ENCODE measurements around the gene TAF4. TPM values are rescaled to one million over a fixed set of nuclear protein-coding genes. Genes with fewer than 3 reads are reported as not detected.
"Not testable (repeated sequence)": the region's sequence is repeated elsewhere in the genome, so short reads cannot be mapped to it uniquely, and the experiment has no call there.

TAF4 gene
- total RNA-seq, 1 donor from 2014 or later, result 3.6 TPM

GRCh38 chr20:61958773-61959700 lies 106.6 kb downstream of the TAF4 start:
- no peak for DNase-seq

DNA sequence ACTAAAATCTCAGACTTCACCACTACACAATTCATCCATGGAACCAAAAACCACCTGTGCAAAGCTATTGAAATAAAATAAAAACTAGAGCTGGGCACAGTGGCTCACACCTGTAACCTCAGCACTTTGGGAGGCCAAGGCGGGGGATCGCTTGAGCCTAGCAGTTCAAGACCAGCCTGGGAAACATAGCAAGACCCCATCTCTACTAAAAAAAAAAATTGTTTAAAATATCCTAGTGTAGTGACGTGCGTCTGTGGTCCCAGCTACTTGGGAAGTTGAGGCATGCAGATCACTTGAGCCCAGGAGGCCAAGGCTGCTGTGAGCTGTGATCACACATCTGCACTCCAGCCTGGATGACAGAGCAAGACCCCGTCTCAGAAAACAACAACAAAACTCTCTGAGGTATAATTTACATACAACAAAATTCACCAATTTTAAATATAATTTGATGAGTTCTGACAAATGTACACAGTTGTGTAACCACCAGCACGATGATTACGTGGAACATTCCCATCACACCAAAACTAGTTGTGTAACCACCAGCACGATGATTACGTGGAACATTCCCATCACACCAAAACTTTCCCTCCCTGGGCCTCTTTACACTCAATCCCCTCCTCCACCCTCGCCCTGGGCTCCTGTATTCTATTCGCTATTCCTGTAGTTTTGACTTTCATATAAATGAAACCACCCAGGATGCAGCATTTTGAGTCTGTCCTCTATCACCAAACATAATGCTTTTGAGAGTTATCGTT lies 107.5 kb downstream of the TAF4 start:
- DNase-seq, result no peak

DNA sequence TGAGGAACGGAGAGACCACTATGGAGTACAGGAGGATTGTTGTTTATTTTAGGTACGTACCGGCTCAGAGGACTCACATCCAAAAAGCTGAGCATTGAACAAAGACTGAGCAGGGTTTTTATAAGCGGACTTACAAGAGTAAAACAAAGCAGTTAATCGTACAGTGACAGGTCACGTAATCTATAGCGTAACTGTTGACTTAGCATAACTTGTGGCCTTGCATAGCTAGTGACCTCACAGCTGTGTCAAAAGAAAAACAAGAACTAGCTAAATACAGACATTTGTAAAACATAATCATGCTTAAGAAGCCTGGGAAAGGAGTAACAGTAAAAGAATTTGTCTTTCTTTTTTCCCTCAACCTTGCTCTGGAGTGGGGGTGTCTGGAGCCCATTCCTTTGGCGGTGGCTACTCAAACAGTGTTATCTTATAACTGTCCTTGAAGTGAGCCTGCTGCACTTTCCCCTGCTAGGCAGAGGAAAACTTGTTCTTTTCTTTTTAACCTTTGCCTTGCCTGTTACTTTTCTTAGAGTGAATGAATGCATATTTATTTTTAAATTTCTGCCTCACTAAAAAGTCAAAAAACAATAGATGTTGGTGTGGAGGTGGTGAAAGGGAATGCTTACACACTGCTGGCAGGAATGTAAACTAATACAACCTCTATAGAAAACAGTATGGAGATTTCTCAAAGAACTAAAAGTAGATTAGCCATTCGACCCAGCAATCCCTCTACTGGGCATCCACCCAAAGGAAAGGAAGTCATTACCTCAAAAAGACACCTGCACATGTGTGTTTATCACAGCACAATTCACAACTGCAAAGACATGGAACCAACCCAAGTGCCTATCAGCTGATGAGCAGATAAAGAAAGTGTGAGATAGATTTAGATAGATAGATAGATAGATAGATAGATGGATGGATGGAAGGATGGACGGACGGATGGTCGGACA lies 109.0 kb downstream of the TAF4 start:
- DNase-seq, result no peak

DNA sequence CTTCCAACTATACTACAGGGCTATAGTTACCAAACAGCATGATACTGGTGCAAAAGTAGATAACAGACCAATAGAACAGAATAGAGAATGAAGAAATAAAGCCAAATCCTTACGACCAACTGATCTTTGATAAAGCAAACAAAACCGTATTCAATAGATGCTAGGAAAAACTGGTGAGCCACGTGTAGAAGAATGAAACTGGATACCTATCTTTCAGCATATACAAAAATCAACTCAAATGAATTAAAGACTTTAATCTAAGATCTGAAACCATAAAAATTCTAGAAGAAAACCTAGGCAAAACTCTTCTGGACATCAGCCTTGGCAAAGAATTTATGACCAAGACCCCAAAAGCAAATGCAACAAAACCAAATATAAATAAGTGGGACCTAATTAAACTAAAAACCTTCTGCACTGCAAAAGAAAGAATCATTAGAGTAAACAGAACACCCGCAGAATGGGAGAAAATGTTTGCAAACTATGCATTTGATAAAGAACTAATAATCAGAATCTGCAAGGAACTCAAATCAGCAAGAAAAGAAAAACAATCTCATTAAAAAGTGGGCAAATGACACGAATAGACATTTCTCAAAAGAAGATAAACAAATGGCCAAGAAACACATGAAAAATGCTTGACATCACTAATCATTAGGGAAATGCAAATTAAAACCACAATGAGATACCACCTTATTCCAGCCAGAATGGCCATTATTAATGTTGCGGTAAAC lies 109.8 kb downstream of the TAF4 start:
- no peak for DNase-seq

DNA sequence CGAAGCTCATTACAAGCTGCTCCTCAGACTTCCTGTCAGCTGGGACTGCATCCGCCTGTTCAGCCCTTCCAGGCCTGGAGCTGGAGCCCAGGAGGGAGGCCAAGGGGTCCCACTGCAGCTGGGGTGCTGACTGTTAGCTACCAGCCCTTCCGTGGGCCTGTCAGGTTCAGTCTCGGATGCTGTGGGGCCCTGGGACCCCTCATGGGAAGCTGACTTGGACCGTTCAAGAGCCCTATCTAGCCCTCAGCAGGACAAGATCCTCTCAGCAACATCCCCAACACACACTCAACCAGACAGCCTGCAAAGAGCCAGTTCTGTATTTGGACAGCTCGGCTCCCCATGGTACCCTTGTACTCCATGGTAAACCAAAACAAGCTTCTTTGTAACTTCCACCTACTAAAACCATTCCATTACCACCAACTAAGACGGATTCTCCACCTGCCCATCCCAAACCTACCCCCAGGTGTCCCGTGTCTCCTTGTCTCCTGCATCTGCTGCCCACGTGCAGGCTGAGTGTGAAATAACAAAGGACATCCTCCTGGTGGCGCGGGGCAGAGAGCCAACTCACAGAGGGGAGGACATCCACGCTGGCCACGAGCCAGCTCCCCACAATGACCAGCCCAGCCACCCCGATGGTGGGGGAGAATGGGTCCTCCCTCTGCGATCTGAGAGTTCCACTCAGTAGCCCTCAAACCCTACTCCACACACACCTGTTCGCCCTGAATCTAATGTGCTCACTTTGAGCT lies 111.2 kb downstream of the TAF4 start:
- no peak for DNase-seq

DNA sequence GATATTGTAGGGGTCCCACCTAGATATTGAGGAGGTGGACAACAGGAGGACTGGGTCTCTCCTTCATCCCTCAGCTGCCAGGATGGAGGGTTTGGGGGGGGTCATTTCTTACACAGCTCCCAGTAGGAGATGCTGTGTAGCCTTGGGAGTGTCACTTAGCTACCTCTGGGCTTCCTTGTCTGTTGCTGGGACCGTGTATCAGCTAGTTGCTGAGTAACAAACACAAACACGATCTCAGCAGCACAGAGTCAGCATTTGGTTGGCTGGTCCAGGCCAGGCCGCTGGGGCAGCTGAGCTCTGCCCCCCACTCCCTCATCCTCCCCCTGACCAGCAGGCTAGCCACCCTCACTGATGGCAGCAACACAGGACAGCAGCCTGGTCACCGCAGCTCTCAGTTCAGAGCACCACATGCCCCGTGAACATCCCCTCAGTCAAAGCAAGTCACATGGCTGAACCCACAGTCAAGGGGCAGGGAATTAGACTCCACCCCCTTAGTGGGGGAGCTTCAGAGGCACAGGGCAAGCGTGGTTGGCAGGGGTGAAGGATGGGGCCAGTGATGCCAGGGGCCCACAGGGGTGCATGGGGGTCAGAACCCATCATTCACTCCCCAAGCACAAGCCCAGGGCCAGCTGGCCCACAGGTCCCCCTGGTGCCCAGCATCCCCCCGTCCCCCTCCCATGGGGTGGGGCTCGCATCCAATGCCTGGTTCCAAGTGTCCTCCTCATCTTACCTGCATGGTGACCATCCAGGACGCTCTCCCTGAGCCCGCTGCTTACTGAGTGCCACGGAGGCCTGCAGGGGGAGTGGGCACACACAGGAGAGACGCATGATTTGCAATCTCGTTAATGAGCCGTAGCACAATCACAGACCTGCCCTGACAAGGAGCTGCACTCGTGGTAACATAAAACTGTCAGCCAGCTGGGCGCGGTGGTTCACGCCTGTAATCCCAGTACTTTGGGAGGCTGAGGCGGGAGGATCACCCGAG lies 112.4 kb downstream of the TAF4 start:
- no peak for DNase-seq

DNA sequence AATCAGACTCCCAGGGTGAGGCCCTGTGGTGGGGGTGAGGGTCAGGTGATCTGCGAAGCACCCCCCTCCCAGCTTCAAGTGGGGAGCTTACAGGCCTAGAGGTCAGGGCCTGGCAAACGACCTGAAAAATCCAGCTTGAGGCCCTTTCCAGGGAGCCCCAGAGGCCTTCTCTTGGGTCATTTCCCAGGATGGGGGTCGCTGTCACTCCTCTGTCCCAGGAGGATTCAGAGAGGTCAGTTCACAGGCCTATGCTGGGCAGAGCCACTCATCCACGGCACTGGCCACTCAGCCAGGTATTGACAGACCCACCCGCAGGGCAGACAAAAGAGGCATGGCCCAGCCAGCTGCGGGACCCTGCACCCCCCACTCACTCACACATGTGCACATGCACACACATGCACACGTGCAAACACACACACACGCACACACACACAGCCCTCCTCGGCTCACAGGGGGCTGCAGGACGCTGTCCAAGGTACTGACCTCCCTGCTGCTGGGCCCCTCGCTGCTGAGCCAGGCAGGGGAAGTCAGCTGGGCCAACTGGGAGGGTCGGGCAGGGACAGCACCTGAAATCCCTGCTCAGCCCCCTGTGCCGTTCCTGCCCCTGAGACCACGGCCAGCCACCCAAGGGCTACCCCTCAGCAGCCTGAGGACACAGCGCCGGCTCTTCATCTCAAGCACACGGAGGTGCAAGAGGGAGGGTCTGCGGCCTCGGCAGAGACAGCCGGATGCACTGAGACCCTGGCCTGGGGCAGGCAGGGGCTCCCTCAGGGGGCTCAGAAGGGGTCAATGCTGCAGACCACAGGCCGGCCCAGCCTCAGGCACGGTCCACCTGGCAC lies 113.8 kb downstream of the TAF4 start:
- DNase-seq, result peak; percentile 35

- no peak for DNase-seq
Measured at GRCh38 chr20:61950641-61951071, 115.0 kb downstream of the TAF4 start.

GRCh38 chr20:61949714-61950640 lies 115.7 kb downstream of the TAF4 start:
- DNase-seq, result no peak

- DNase-seq, result no peak
Measured at GRCh38 chr20:61949363-61949713, 116.3 kb downstream of the TAF4 start.

GRCh38 chr20:61948586-61949362 lies 116.9 kb downstream of the TAF4 start:
- no peak for DNase-seq

- DNase-seq, result not testable (repeated sequence)
Measured at GRCh38 chr20:61948056-61948455, 117.6 kb downstream of the TAF4 start.

- not testable (repeated sequence) for DNase-seq
Measured at GRCh38 chr20:61945495-61945894, 120.2 kb downstream of the TAF4 start.

GRCh38 chr20:61944967-61945366 lies 120.7 kb downstream of the TAF4 start:
- DNase-seq, result not testable (repeated sequence)

GRCh38 chr20:61942526-61942925 lies 123.2 kb downstream of the TAF4 start:
- no peak for DNase-seq

DNA sequence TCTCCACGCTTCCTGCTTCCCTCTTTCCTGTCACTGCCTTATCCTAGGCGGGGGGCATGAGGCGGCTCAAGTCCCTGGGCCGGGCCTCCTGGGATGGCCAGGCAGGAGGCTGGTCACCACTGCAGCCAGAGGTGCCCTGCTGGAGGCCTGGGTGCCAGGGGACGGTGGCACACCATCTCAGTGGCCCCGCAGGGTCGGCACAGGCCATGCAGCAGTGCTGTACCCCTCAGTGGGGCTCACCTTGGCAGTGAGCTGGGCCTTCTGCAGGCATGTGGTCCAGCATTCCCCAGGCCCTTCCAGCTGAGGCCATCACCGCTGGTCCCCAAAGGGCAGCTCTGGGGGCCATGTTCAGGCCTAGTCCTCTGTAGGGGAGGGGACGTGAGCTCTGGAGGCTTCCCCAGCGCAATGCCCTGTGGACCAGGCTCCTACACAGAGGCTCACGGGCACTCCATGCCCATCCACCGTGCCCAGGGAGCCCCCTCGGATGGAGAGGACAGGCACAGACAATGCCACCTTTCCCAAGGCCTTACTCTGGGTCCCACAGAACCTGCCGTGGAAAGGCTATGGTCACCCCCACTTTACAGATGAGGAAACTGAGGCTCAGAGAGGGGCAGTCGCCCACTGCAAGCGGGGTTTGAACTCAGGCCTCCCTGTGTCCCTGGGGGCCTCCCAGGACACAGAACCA lies 123.8 kb downstream of the TAF4 start:
- no peak for DNase-seq
